HG02642 (cell line): ENCODE data around the gene RGL1.

ENCODE experiments used
- ATAC-seq: cut with Tn5 transposase; IDR thresholded peaks from one replicate; pipeline ENCODE4 v1.9.1; 2021; ENCODE audit warnings: mild to moderate bottlenecking; ENCODE audit not compliant: unreplicated experiment, poor library complexity

Gene RGL1

DNA sequence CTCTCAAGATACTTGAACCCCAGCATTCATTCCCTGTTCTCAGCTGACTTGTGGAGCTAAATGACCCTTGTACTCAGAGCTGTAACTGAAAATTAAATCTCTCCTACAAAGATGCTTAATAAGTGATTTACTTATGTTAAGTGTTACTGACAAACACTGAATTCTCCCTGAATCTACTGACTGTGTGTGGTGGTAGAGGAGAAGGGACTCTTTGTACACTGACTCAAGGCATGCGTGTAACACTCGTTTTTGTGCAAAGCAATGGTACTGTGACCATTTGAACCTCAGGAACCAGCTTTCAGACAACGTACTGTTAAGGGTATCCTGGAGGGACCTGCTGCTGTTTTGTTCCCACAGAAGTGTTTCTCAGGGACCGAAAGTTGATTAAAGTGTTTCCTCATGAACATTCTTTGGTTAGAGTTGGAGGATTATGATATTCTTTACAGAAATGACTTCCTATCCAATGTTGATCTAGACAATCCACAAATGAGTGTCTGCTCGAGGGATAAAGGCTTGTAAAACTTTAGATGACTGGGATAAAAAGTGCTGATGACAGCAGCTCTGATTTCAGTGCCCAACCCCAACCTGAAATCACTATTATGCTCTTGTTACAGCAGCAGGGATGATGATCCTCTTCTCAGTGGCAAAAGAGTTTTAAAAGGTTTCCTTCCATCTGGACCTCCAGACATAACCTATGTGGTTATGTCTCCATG is 12.8 kb downstream of the RGL1 start:
- ATAC-seq = no peak

DNA sequence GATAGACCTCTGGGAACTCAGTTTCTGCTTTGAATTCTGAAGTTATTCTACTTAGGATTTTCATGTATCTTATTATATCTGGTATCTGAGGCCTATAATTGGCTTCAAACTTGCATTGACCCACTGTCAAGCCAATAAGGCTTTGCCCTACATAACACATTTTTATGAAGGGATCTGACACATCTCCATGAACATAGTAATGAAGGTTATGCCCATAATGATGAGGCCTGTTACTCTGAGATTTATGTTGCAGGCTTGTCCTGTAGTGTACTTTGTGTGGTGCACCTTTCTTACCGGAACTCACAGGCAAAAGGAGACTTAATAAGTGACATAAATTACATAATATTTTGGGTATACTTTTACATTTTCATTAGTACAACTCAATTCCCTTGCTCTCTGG is 14.1 kb downstream of the RGL1 start:
- no peak for ATAC-seq

DNA sequence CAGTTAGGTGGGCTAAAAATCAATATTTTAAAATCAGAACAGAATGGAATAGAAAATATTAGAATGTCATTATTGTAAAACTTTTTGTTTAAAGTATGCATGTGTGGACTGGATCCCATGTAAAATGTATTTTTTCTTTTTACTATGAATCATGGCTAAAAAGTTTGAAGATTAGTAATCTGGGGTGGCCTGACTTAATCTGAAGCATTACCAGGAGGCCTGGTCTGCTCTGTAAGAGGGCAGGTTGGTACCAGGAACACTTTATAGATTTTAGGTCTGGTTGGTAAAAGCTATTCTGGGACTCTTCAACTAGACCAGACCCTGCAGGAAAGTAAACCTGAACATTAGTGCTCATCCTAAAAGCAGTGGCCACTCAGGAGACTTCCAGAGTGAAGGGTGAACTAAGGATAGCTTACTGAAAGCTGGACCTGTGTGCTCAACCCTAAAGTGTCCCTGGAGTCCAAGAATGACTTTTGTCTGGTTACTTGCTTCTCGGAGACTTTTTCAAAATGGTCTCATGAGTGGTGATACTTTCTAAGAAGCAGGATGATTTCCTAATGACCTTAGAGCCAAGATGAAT is 16.5 kb downstream of the RGL1 start:
- ATAC-seq = no peak

DNA sequence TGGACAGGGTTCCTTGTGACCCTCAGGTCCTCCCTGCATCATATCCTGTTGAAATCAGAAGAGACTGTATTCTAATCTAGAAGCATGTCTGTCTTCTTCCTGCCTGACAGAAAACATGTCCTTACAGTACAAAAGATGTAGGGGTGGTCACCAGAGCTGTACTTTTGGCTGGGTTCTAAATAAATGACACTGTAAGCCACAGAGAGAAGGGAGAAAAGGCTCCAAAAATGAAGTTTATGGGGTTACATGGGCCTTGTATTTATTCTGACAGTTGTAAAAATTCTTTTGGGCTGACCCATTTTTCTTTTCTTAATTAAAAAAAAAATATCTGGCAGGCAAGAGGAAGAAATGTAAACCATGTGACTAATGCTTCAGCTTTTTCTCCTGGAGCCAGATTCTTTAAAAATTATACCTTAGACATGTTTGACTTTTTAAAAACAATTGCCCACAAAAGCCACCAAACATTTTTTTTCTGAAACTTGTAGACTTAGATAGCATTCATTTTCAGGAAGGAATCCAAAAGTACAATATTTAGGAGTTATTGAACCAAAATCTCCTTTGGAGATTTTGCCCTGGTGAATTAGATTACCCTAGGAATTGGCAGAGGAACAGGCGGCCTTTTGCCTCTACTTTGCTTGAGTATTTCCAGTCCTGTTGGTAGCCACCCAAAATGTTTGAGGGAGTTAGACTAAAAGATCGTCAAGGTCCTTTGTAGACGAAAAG is 17.1 kb downstream of the RGL1 start:
- no peak for ATAC-seq

DNA sequence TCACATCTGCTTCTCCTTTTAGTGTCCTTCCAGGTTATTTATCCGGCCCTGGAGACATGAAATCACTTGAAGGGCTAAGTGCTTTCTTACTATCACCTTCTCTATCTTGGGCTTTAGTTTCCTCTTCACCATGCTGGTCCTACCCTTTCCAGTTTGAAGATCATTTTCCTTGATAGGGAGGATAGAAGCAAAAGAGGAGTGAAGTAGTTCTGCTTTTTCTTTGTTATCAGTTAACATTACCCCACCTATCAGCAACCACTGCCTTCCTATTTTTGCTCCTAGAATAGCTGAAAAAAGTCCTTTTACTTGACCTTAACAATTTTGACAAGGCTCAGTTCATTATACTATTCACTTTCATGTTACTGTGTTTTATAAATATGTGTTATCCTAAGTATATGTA is 19.4 kb downstream of the RGL1 start:
- no peak for ATAC-seq

DNA sequence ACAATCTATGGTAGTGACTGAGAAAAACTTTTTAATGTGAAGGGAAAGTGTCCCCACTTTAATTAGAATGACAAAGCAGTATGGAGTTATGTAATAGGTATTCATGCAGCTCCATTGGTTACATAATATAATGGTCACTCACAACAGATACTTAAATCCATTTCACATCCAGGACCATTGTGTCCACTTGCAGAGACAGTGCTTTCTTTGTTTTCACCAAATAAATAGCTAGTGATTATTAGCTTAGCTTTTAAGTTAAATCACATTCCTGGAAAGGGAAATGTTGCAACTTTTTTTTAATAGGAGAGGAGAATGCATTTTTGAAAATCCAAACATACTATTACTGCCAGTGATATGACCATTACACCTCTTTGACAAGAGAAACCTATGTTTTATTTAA is 22.9 kb downstream of the RGL1 start:
- ATAC-seq = no peak

DNA sequence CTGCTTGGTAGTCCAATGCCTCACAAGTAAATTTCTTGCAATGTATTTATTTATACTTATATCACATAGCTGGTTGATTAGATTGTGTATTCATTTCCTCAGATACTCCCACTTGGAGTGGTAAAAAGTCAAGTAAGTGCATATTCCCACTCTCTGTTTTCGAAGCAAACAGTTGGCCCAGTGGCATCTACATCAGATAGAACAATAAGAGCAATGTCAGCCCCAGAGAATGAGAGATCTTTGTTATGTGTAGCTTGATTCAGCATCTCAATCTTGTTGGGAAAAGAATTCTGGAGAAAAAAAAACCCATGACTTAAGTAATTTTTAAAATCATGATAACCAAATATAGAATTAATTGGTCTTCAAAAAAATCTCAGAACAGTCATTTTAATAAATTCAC is 25.5 kb downstream of the RGL1 start:
- no peak for ATAC-seq

DNA sequence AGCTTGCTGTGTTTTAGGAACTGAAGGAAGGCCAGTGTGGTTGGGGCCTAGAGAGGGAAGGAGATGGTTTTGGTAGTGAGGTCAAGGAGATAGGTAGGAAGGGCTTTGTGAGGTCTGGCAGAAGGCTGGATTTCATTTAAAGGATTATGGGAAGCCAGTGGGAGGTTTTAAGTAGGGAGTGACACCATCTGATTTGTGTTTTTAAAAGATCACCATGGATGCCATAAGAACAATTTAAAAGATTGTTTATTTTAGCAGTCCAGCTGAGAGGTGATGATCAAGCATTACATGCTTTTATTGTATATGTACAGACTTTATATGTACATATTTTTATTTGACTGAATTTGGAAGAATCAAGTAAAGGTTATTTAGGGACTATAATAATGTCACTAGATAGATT is 26.4 kb downstream of the RGL1 start:
- no peak for ATAC-seq

DNA sequence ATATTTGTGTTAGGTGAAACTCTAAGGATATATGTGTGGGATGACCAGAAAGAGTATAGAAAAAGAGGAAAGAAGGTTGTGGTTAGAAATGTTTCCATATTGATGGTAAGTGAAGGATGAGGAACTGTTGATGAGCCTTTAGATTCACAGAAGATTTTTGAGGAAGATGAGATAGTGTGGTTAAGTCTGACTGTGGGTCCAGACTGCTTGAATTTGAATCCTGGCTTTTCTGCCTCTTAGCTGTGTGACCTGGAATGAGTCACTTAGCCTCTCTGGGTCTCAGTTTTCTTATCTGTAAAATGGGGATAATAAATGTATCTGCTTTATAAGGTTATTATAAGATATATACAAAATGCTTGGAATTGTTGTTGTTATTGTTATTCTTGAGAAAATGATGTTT is 27.5 kb downstream of the RGL1 start:
- no peak for ATAC-seq

DNA sequence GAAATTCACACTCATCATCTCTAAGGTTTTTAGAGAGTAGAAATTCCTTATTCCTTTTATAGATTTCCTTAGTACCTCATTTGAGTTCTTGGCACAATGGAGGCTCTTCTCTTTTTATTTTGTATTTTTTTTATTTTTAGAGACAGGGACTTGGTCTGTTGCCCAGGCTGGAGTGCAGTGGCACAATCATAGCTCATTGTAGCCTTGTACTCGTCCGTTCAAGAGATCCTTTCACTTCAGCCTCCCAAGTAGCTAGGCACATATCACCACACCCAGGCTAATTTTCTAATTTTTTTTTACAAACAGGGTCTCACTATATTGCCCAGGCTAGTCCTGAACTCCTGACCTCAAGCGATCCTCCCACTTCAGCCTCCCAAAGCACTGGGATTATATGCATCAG is 29.6 kb downstream of the RGL1 start:
- no peak for ATAC-seq

DNA sequence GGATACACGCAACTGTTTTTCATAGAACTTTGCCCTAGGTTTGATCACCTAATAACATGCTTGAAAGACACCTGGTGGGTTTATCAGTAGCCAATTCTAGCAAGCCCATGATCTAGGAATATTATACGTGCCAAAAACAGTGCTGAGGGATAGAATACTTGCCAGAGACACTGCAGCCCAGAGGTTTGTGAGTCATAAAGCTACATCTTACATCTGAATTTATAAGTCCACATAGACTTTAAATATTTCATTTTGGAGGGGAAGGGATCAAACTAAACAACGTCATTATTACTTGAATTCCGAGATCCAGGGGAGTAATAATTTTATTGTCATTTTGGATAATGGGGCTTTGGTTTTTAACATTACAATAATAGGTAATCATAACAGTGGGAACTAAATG is 31.7 kb downstream of the RGL1 start:
- no peak for ATAC-seq

DNA sequence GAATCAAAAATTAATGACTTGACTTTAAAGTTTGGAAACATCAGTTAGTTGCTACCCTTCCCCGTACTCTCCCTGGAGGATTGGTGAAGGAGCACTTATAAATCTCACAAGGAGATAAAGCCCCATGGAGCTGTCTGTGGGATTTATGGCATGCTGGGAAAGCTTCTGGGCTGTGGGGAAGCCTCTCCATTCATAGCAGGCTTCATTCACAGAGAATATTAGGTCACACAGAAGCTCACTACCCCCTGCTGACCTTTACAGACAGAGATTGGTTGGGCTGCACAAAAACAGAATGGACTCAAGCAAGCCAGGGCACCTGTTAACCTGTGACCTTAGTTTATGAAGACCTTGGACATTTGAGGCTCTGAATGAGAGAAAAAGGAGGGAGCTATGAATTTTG is 32.1 kb downstream of the RGL1 start:
- ATAC-seq = no peak

DNA sequence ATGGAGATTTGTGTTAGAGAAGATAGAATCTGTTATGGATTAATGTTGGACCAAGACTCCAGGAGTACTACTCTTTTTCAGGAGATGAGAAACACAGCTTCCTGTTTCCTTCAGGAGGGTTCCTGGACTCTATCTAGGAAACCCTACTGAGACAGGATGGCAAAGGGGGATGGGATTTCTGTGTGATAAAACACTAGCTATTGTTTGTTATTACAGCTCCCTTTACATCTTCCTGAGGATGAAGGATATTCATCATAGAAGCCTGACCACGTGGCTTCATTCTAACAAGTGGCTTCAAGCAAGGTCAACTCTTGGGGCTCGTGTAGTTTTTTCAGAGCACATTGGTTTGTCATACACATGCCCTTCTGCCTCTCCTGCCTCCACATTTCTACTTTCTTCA is 33.3 kb downstream of the RGL1 start:
- no peak for ATAC-seq

DNA sequence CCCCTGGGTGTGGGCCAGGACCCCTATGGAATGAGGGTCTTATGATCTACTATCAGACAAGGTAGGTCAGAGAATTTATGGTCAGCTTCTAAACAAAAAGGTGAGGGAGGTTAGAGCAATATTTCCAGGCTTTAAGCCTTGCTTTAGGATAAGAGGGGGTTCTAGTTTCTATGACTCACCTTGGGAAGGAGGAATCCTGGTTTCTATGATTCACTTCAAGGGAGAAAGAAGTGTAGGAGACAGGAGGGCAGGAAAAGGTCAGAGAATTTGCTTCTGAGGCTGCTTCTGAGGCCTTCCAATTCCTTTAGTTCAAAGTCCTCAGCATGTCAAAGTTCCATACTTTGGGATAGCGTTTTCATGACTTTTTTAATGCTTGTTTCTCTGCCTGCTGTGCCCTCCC is 35.2 kb downstream of the RGL1 start:
- no peak for ATAC-seq

DNA sequence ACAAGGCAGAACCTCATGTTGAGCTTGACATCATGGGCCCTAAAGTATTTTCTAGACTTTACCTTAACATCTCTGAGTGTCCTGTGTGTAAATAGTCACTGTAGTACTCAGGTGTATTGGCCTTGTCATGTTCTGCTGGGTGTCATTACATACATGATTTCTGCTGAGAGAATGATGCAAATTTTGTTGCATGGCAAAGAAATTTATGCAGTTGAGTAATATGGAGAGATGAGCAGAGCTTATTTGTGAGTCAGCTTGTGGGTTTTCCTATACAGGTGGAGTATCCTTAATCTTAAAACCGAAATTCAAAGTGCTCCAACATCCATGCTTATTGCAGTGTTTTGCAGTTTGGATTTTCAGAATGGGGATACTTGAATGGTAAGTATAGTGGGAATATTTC is 36.6 kb downstream of the RGL1 start:
- peak; percentile 48 for ATAC-seq

DNA sequence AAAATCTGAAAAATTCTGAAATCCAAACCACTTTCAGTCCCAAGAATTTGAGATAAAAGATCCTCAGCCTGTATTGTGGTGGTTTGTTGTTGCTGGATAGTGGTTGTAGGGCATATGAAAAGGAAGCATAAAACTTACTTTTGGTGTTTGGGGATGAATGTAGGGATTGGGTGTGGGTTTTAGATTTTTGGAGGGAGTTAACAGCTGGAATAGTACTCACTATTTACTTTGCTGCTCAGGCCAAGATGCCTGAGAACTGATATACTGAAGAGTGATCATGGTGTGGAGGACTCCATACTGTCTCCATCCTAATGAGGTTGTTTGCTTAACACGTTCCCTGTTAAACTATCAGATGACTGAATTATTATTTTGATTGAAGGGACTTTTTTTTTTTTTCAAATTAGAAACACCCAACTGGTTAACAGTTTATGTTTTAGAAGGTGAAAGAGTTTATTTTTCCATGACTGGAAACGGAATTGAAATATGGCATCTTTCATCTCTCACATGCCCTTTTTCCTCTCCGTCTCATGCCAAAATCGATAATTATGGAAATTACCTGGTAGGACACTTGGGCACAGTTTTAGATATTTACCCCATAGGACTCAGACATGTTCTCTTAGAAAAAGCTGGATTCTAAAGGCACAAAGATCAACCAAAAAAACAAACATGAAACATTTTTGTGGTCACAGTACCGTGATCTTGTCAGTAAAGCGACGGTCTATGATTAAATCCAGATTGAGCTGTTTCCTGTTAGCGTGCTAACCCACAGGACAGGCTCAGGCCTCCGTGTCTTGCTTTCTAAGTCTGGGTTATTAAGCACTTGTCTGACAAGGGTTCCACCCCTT is 37.3 kb downstream of the RGL1 start:
- peak; percentile 83 for ATAC-seq

DNA sequence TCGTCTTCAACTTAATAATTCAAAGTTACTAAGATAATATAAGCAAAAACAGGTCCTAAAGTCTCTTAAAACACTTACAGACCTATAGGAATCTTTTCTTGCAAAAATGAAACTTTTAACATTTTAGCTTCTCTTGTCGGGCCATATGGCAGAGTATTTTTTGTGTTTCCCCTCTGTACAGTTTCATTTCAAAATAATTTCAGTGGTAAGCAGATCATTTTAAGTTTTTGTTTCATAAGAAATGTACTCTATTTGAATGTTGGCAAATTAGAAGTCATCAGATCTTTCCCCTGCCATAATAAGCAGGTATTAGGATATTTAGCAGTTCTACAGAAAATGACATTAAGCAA is 37.9 kb downstream of the RGL1 start:
- peak; percentile 32 for ATAC-seq

DNA sequence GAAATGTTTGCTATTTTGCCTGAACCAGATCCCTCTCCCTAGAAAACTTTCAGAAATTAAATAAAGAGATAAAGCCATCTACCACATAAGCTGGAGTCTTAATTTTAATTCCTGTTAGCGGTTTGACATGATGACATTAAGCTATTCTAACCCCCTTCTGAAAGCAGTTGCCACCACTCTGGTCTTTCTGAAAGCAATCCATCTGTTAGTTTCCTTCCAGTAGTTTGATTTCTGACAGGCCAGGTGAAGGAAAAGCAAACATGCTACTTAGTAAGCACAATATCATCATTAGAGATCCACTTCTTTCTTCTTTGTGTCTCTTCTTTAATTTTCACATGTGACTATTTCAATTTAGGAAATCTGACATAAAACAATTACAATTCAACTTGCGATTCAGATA is 39.9 kb downstream of the RGL1 start:
- no peak for ATAC-seq

DNA sequence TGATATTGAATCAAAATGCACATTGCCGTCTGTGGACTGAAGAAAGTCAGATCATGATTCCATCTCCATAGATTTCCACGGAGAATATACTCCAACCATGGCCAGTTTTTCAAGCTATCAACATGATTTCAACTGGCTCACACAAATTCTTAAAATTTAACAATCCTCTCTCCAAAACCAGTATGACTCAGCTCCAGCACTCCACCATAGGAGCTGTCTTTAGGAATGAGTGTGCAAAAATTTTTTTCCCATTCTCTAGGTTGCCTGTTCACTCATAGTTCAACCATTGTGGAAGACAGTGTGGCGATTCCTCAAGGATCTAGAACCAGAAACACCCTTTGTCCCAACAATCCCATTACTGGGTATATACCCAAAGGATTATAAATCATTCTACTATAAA is 40.8 kb downstream of the RGL1 start:
- no peak for ATAC-seq

DNA sequence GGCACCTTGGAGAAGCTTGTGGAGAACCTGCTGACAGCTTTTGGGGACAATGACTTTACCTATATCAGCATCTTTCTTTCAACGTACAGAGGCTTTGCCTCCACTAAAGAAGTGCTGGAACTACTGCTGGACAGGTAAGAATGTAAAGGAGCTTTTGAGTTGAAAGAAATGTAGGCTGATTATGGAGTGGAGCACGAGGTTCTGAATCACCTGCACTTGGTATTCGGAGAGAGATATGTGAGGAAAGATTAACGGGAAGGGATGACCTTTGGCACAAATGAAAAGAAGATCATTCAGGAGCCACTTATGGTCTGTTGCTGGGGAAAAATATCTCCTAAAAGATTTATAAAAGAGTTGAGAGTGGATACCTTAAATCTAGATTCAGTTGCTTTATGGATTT is 42.7 kb downstream of the RGL1 start:
- ATAC-seq = no peak

DNA sequence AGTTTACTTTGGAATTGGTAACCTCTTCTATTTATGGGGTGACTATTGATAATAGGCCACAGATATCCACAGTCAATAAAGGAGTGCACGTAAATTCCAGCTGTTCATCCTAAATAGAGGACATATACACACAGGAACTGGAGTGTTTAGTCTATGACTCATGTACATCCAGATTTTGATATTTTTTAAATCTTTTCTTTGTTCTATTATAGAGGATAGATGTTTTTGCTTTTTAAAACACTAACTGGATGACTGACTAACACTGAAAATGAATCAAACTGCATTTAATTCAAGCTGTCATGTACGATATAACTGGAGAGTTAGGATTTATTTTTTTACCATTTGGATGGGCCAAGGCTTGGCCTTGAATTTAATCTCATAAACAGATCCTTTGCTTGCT is 45.9 kb downstream of the RGL1 start:
- no peak for ATAC-seq
